Measurements from ENCODE around the gene TCERG1L.
"Not testable (repeated sequence)": the region's sequence is repeated elsewhere in the genome, so short reads cannot be mapped to it uniquely, and the experiment has no call there.

The TCERG1L gene

GRCh38 chr10:131078882-131079280, 232.6 kb downstream of the TCERG1L start:
- not testable (repeated sequence) for DNase-seq

- no peak for DNase-seq
These were observed 233.2 kb downstream of the TCERG1L start for GRCh38 chr10:131078131-131078881.

- no peak for DNase-seq
These were observed 233.8 kb downstream of the TCERG1L start for GRCh38 chr10:131077724-131078123.

- DNase-seq = no peak
These were observed 234.5 kb downstream of the TCERG1L start for GRCh38 chr10:131077031-131077430.

- no peak for DNase-seq
These were observed 235.2 kb downstream of the TCERG1L start for GRCh38 chr10:131076356-131076755.

GRCh38 chr10:131075218-131075770, 236.2 kb downstream of the TCERG1L start:
- no peak for DNase-seq

GRCh38 chr10:131074682-131075081, 236.8 kb downstream of the TCERG1L start:
- no peak for DNase-seq

- DNase-seq = no peak
These were observed 238.0 kb downstream of the TCERG1L start for GRCh38 chr10:131073469-131074035.

- no peak for DNase-seq
These were observed 238.7 kb downstream of the TCERG1L start for GRCh38 chr10:131072651-131073468.

GRCh38 chr10:131071721-131072120, 239.8 kb downstream of the TCERG1L start:
- DNase-seq = no peak

- no peak for DNase-seq
These were observed 240.7 kb downstream of the TCERG1L start for GRCh38 chr10:131070856-131071255.

GRCh38 chr10:131068760-131069159, 242.8 kb downstream of the TCERG1L start:
- no peak for DNase-seq

- no peak for DNase-seq
These were observed 243.2 kb downstream of the TCERG1L start for GRCh38 chr10:131068311-131068710.

GRCh38 chr10:131067690-131068089, 243.8 kb downstream of the TCERG1L start:
- no peak for DNase-seq

GRCh38 chr10:131065673-131066305, 245.7 kb downstream of the TCERG1L start:
- DNase-seq = no peak

- no peak for DNase-seq
These were observed 248.2 kb downstream of the TCERG1L start for GRCh38 chr10:131063311-131063710.

- no peak for DNase-seq
These were observed 248.8 kb downstream of the TCERG1L start for GRCh38 chr10:131062621-131063260.

GRCh38 chr10:131061216-131061615, 250.3 kb downstream of the TCERG1L start:
- DNase-seq = no peak

- DNase-seq = no peak
These were observed 251.6 kb downstream of the TCERG1L start for GRCh38 chr10:131059881-131060280.

- DNase-seq = no peak
These were observed 252.7 kb downstream of the TCERG1L start for GRCh38 chr10:131058799-131059198.

- no peak for DNase-seq
These were observed 254.7 kb downstream of the TCERG1L start for GRCh38 chr10:131056781-131057180.

- DNase-seq = no peak
These were observed 255.4 kb downstream of the TCERG1L start for GRCh38 chr10:131056091-131056579.
